K562 (cell line): ENCODE measurements around the gene DHX40. TPM values are rescaled to one million over a fixed set of nuclear protein-coding genes. Genes with fewer than 3 reads are reported as not detected.

ENCODE experiments used
- ATAC-seq: fragments of 200-7000 bp; cut with Tn5 transposase; 3 replicates; pipeline ENCODE4 v1.9.1; 2020; ENCODE audit warnings: moderate library complexity
- BruUV-seq: library from RNA; stranded (reverse); fragments of 400-500 nt; replicated peaks from 2 replicates; lab custom pipeline; 2021; lab: Mats Ljungman, UMichigan
- CTCF ChIA-PET: fragments of 300-600 bp; formaldehyde crosslinking; extraction: SDS; loops from one replicate; lab custom pipeline; 2021; ENCODE audit warnings: low intra/inter-chr PET ratio; lab: Yijun Ruan, JAX
- POLR2A ChIA-PET: fragments of 300-600, 350-650 bp; sonication (Branson Sonifier 250); formaldehyde crosslinking; extraction: SDS; loops from one replicate; lab custom pipeline; 2021; ENCODE audit warnings: antibody characterized with exemption, inconsistent platforms; lab: Yijun Ruan, JAX
- DNase-seq, 4 experiments: peaks; one replicate each; pipeline versions ENCODE4 v3.0.0 to v3.0.0-alpha.2; 2011 to 2018; ENCODE audit warnings: low spot score in 3 of 4, mixed read lengths in 3 of 4; ENCODE audit errors: extremely low read depth in 1 of 4
- FAIRE-seq: peaks from 2 replicates; lab custom pipeline; 2011; peaks lifted over from hg19 to GRCh38; lab: Jason Lieb, UNC
- H2AFZ ChIP-seq: 2 replicates; pipeline ENCODE4 v1.6.0; 2011; ENCODE audit warnings: low read depth, low read length, control low read depth, inconsistent platforms
- H3K27ac ChIP-seq: fragments of 200-600 bp; 3 replicates; pipeline ENCODE4 v1.8.0; 2011; ENCODE audit warnings: low read depth, mild to moderate bottlenecking, control low read depth, inconsistent platforms, low read length, moderate library complexity, mixed read lengths; ENCODE audit errors: extremely low read depth
- H3K27me3 ChIP-seq, 2 experiments: fragments of 300-600 bp in 1 of 2; 2 replicates in 1 of 2; 3 replicates in 1 of 2; pipeline versions ENCODE4 v1.6.0 to v1.8.0; 2011; ENCODE audit warnings: inconsistent platforms in 2 of 2, low read length in 2 of 2, mild to moderate bottlenecking in 1 of 2, mixed read lengths in 1 of 2, moderate library complexity in 1 of 2; ENCODE audit not compliant: control insufficient read depth in 2 of 2, insufficient read depth in 2 of 2
- H3K36me3 ChIP-seq: fragments of 300-600 bp; 3 replicates; pipeline ENCODE4 v1.8.0; 2011; ENCODE audit warnings: mild to moderate bottlenecking, low read length, inconsistent platforms; ENCODE audit not compliant: control insufficient read depth, insufficient read depth
- H3K4me1 ChIP-seq, 2 experiments: fragments of 200-600 bp in 1 of 2; replicated peaks in 1 of 2; 2 replicates in 1 of 2; 3 replicates in 1 of 2; pipeline versions ENCODE4 v1.5.1 to v1.8.0; 2011; ENCODE audit warnings: inconsistent platforms in 2 of 2, low read length in 2 of 2, mild to moderate bottlenecking in 1 of 2, mixed read lengths in 1 of 2, moderate library complexity in 1 of 2; ENCODE audit not compliant: control insufficient read depth in 2 of 2, insufficient read depth in 2 of 2
- H3K4me2 ChIP-seq: 2 replicates; pipeline ENCODE4 v1.6.1; 2011; ENCODE audit warnings: low read length, control low read depth, inconsistent platforms, mixed read lengths; ENCODE audit not compliant: insufficient read depth
- H3K4me3 ChIP-seq: fragments of 200-600 bp; sonication (generic), shearing (Covaris generic); 2 replicates; pipeline ENCODE4 v1.5.1; 2016; ENCODE audit warnings: control low read depth, inconsistent platforms
- H3K79me2 ChIP-seq: fragments of 200-600 bp; 3 replicates; pipeline ENCODE4 v1.8.0; 2011; ENCODE audit warnings: low read length, inconsistent platforms; ENCODE audit not compliant: control insufficient read depth, insufficient read depth
- H3K9ac ChIP-seq, 2 experiments: 2 replicates each; pipeline versions ENCODE4 v1.6.0 to v1.6.1; 2011; ENCODE audit warnings: low read depth in 2 of 2, low read length in 2 of 2, control low read depth in 1 of 2, inconsistent platforms in 1 of 2, mild to moderate bottlenecking in 1 of 2, mixed read lengths in 1 of 2; ENCODE audit not compliant: insufficient read depth in 1 of 2
- H3K9me1 ChIP-seq: one replicate; pipeline ENCODE4 v1.6.0; 2011; ENCODE audit warnings: inconsistent platforms, mild to moderate bottlenecking, low read length, moderate library complexity; ENCODE audit not compliant: control insufficient read depth, insufficient read depth
- H3K9me3 ChIP-seq: replicated peaks from 2 replicates; pipeline ENCODE4 v1.5.1; 2011; ENCODE audit warnings: low read depth, low read length, inconsistent platforms; ENCODE audit not compliant: control insufficient read depth, insufficient read depth
- H4K20me1 ChIP-seq: replicated peaks from 2 replicates; pipeline ENCODE4 v1.6.1; 2011; ENCODE audit warnings: low read length, inconsistent platforms, mixed read lengths; ENCODE audit not compliant: control insufficient read depth, insufficient read depth
- HMGN3 ChIP-seq: IDR thresholded peaks from 2 replicates; pipeline ENCODE4 v1.6.1; 2011; ENCODE audit warnings: borderline replicate concordance, low read depth, mild to moderate bottlenecking, mixed read lengths, low read length; ENCODE audit not compliant: insufficient read length; ENCODE audit errors: extremely low read depth
- KLF16 ChIP-seq: IDR thresholded peaks from 2 replicates; pipeline ENCODE4 v1.6.1; 2016; ENCODE audit warnings: antibody characterized with exemption
- POLR2AphosphoS5 ChIP-seq: IDR thresholded peaks from 2 replicates; pipeline ENCODE4 v1.6.1; 2011; ENCODE audit warnings: mild to moderate bottlenecking, low read depth, low read length, moderate library complexity; ENCODE audit not compliant: control insufficient read depth, insufficient read depth
- RUNX1 ChIP-seq: sonication (generic); IDR thresholded peaks from 2 replicates; pipeline ENCODE4 v1.6.1; 2016; ENCODE audit warnings: antibody characterized with exemption, low read depth
- SUPT5H ChIP-seq: fragments of 450-650 bp; IDR thresholded peaks from 2 replicates; pipeline ENCODE4 v1.6.1; 2016
- ZNF239 ChIP-seq: fragments of 250-450 bp; sonication (Bioruptor Pico); IDR thresholded peaks from 2 replicates; pipeline ENCODE4 v1.4.0; 2020; ENCODE audit warnings: mild to moderate bottlenecking
- WGBS: fragments of 100-300 bp; shearing (Covaris generic); methylation state at CpG from one replicate; pipeline ENCODE4 v1.1.6; 2016; ENCODE audit warnings: low coverage, mixed read lengths; ENCODE audit not compliant: insufficient coverage; ENCODE audit errors: missing lambda C conversion rate; 5-methylcytosine and 5-hydroxymethylcytosine counted together
- in situ Hi-C: fragments of 300-500 bp; cut with MboI; formaldehyde crosslinking; loops from 4 replicates; pipeline ENCODE4 v1.15.0; 2018; ENCODE audit warnings: inconsistent platforms, mixed read lengths
- intact Hi-C: fragments of 100-400 bp; cut with micrococcal nuclease; formaldehyde crosslinking; loops from 2 replicates; pipeline ENCODE4 v1.14.2; 2022
- polyA plus RNA-seq, 8 experiments: library from polyadenylated mRNA; depleted of rRNA in 4 of 8; stranded (reverse) in 5 of 8; unstranded in 3 of 8; fragments of >200 nt; fragmentation: Nextera tagmentation in 2 of 8; fragmentation: Illumina TruSeq in 1 of 8; extraction: Ambion mirVana in 2 of 8; extraction: Trizol in 1 of 8; gene quantifications; 2 replicates each; pipeline versions ENCODE4 v1.2.1 to v1.2.3, GENCODE V29; 2011 to 2014; ENCODE audit warnings: inconsistent platforms in 1 of 8, missing spikeins in 1 of 8
- total RNA-seq, 7 experiments: library from RNA; depleted of rRNA in 6 of 7; stranded (reverse); fragments of >200 nt in 6 of 7; fragmentation: Illumina TruSeq in 2 of 7; extraction: Trizol in 2 of 7; gene quantifications; 2 replicates each; pipeline versions ENCODE4 v1.2.1 to v1.2.3, GENCODE V29; 2011 to 2021; ENCODE audit warnings: low replicate concordance in 1 of 7

The DHX40 gene
- total and polyA plus RNA-seq, 9 of the 15 experiments (the other 6 are each of a cell fraction or from before 2014, with no cell fraction given), result 7.2 to 38.6 (median 18.7) TPM

- H3K9me3 ChIP-seq, result no peaks in the 10 kb centered on the region
- no peak overlapping the region for H2AFZ ChIP-seq
- peaks cover 44% of the 10 kb centered on the region for H4K20me1 ChIP-seq
- H3K27ac ChIP-seq, result no peak overlapping the region; the same call in 1 of the 3 replicates
- DNase-seq, result no peak
- H3K27me3 ChIP-seq, result no peaks in the 10 kb centered on the region
- no TSS peak for BruUV-seq
- CTCF ChIA-PET, result interaction anchor here (0.5 kb wide), 1 partner anchor 40 kb away, joined by 3 read pairs; no protein-coding TSS in a partner anchor
- peaks cover 48% of the 10 kb centered on the region; the same call in 2 of the 3 replicates for H3K36me3 ChIP-seq
- POLR2A ChIA-PET, result interaction anchor here (0.6 to 7.4 kb wide), 5 partner anchors 9 to 939 kb away, joined by 3 to 45 read pairs (median 7); no protein-coding TSS in a partner anchor
- H3K4me2 ChIP-seq, result peak overlapping the region; percentile 56
- no peak for ATAC-seq
- in situ Hi-C loops, result no loop called here
- no peak for FAIRE-seq
- H3K4me3 ChIP-seq, result peak overlapping the region; percentile 97
- no peaks in the 10 kb centered on the region for H3K9me1 ChIP-seq
- H3K4me1 ChIP-seq, result peaks cover 6 to 23% of the 10 kb centered on the region in 2 experiments; a peak in 3 of 5 replicates
- H3K79me2 ChIP-seq, result peaks cover 93% of the 10 kb centered on the region
- TF ChIP-seq POLR2AphosphoS5 (no peak), ZNF239 (CRISPR knock-in tag) (no peak), HMGN3 (no peak), SUPT5H (no peak), RUNX1 (no peak), KLF16 (no peak)
- intact Hi-C loops, result loop anchor here (5.0 kb wide), 1 partner anchor 99 kb away; no protein-coding TSS in a partner anchor
- H3K9ac ChIP-seq, result peak overlapping the region in 1 of 2 experiments; percentile 96; a peak in 3 of 4 replicates
- WGBS, result 8% methylated on average over 4 of the region's 4 CpGs
Observed at GRCh38 chr17:59621771-59622170, 56.4 kb downstream of the DHX40 start.
